ENCODE results near the gene CFAP46.
"Not testable (repeated sequence)": the region's sequence is repeated elsewhere in the genome, so short reads cannot be mapped to it uniquely, and the experiment has no call there.

Gene CFAP46

DNA sequence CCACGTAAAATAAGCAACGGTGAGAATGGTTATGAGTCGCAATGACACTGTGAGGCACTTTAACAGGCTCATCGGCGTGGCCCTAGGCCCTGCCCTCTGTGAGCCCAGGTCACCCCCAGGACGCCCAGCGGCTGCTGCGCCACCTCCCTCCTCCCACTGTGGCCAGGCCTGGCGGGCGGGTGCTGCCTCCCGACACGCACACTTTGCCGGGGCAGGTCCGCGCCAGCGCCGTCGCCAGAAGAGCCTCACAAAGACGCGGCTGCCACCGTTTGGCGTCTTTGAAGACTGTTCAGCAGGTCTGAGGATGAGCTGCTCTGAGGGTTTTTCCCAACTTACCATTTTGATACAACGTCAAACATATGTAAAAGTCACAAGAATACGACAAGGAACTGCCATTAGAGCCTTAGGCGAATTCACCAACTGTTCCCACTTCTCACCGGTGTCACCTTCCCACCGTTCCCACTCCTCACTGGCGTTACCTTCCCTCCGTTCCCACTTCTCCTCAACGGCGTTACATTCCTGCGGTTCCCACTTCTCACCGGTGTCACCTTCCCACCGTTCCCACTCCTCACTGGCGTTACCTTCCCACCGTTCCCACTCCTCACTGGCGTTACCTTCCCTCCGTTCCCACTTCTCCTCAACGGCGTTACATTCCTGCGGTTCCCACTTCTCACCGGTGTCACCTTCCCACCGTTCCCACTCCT lies 22.5 kb upstream of the CFAP46 start:
- in situ Hi-C loops (cut with MboI; ENCODE audit: low pct_unique_long_range_greater_than_20kb, low sequenced_read_pairs); DNase-seq: not testable (repeated sequence)

- no peak for DNase-seq
- in situ Hi-C loops (cut with MboI; ENCODE audit: low pct_unique_long_range_greater_than_20kb, low sequenced_read_pairs): no loop called here
These were observed 21.9 kb upstream of the CFAP46 start for GRCh38 chr10:132964231-132964630.

GRCh38 chr10:132963430-132963960 lies 21.1 kb upstream of the CFAP46 start:
- in situ Hi-C loops (cut with MboI; ENCODE audit: low pct_unique_long_range_greater_than_20kb, low sequenced_read_pairs): no loop called here
- no peak for DNase-seq

GRCh38 chr10:132962623-132963429 lies 20.5 kb upstream of the CFAP46 start:
- in situ Hi-C loops (cut with MboI; ENCODE audit: low pct_unique_long_range_greater_than_20kb, low sequenced_read_pairs): no loop called here

DNA sequence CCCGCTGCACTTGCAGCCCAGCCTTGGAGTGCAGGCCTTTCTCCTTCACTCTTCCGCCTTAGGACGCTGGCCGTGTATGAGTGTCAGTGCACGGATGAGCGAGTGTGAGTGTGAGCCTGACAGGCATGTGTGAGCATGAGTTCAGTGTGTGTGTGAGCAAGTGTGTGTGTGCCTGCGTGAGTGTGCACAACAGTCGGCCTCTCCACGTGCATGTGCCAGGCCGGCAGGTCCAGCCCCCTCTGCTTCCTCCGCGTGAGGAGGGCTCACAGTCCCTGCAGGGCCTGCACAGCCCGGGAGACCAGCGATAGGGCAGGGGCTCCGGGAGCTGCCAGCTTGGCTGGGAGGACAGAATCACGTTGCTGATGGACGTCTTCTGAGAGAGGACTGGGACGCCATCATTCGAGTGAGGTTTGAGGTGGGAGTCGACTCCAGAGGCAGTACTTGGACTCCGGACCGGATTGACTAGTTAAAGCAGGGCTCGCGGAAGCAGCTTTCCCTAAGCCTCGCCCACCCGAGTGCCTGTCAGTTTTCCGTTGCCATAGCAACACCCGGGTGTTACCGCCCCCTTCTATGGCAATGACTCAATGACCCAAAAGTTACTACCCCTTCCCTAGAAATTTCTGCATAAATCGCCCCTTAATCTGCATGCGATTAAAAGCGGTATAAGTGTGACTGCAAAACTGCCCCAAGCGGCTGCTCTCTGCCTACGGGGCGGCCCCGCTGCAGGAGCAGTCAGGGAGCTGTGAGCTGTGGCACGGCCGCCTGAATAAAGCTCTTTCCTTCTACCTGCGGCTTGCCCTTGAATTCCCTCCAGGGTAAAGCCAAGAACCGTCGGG lies 19.6 kb upstream of the CFAP46 start:
- peak; percentile 24 for DNase-seq
- in situ Hi-C loops (cut with MboI; ENCODE audit: low pct_unique_long_range_greater_than_20kb, low sequenced_read_pairs): no loop called here

More at GRCh38 chr10:132962623-132963429, 20.5 kb upstream of the CFAP46 start:
- DNase-seq: no peak

DNA sequence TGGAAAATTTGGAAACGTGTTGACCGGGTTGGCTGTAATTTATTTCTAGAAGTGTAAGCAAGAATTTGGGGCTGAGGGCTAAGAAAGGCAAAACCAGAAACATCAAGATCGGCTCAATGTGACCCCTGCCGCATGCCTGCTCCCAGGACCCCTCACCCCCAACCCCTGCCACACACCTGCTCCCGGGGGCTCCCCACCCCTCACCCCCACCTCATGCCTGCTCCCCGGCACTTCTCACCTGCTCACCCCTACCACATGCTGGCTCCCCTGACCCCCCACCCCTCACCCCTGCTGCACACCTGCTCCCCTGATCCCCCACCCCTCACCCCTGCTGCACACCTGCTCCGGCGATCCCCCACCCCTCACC lies 19.0 kb upstream of the CFAP46 start:
- in situ Hi-C loops (cut with MboI; ENCODE audit: low pct_unique_long_range_greater_than_20kb, low sequenced_read_pairs): no loop called here
- no peak for DNase-seq

DNA sequence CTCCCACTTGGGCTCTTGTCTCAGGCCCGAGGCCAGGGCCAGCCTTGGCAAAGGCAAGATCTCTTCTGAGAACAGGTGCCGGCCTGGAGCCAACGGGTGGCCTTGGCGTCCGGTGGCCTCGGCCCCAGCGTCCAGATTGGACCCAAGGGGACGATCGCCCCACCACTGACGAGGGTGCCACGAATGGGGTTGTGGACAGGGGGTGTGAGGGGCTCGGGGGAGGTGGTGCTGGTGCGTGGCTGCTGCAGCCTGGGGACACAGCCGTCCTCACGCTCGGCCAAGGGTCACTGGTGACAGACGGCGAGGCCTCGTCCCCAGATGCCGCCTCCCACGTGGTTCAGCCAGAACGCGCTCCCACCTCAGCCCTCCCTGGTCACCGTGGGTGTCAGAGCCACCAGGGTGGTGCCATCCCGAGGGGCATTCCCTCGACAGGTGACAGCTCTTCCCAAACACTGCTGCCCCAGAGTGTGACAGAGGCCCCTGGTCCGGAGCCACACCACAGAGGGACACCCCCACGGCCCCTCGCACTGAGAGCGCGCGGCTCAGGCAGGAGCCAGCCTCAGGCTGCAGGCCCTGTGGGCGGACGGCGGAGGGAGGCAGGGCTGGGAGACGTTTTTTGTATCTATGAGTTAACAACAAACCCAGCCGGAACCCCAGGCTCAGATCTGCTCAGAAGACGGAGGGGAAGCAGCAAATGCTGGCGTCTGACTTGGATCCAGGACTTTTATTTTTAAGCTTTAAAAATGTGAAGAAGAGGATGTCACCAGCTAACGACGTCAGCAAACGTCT lies 18.5 kb upstream of the CFAP46 start:
- no peak for DNase-seq
- in situ Hi-C loops (cut with MboI; ENCODE audit: low pct_unique_long_range_greater_than_20kb, low sequenced_read_pairs): no loop called here

DNA sequence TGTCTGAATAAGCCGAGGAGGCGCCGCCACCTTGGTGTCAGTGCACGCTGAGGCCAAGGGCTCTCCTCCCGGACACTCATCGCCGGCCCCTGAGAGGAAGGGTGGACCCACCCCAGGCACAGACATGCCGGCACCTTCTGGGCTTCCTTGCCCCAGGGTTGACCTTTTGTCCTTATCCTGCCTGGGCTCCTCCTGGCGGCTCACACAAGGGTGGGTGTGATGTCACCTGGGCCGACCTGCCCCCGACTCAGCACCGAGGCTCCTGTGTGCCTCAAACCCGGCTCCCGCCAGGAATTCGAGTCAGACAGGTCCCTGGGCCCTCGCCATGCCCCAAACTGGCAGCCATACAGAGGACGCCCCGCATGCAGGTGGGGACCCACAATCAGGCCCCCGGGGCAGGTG lies 17.7 kb upstream of the CFAP46 start:
- in situ Hi-C loops (cut with MboI; ENCODE audit: low pct_unique_long_range_greater_than_20kb, low sequenced_read_pairs): no loop called here
- no peak for DNase-seq

GRCh38 chr10:132959559-132959961 lies 17.2 kb upstream of the CFAP46 start:
- in situ Hi-C loops (cut with MboI; ENCODE audit: low pct_unique_long_range_greater_than_20kb, low sequenced_read_pairs): no loop called here
- DNase-seq: no peak

DNA sequence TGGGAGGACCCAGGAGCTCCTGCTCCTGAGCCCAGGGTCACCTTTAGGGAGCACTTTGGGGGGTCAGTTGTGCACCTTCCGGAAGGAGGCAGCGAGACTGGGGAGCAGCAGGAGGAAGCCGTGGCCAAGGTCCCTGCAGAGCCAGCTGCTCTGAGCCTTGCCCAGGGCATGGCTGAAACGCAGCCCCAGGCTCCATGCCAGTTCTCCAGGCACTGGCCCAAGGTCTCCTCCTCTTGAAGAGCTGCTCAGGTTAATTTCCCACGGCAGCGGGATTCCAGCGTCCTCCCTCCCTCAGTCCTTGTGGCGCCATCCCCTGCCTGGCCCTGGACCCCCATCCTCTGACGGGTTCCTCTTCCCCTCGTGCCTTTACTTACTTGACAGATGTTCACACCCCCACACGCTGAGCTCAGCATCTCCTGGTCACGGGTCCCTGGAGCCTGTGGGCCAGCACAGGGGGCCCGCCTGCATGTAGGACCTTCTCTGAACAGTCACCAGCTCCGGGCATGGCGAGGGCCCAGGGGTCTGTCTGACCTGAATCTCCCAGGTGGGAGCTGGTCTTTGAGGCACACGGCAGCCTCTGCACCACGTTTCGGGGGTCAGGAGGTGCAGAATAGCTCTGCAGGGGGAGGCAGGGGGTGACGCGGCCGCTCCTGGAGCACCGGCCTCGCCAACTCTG lies 16.7 kb upstream of the CFAP46 start:
- in situ Hi-C loops (cut with MboI; ENCODE audit: low pct_unique_long_range_greater_than_20kb, low sequenced_read_pairs): no loop called here
- DNase-seq: no peak

GRCh38 chr10:132957981-132958882 lies 15.9 kb upstream of the CFAP46 start:
- in situ Hi-C loops (cut with MboI; ENCODE audit: low pct_unique_long_range_greater_than_20kb, low sequenced_read_pairs): no loop called here
- no peak for DNase-seq

GRCh38 chr10:132957131-132957530 lies 14.8 kb upstream of the CFAP46 start:
- in situ Hi-C loops (cut with MboI; ENCODE audit: low pct_unique_long_range_greater_than_20kb, low sequenced_read_pairs): no loop called here
- DNase-seq: no peak

- DNase-seq; in situ Hi-C loops (cut with MboI; ENCODE audit: low pct_unique_long_range_greater_than_20kb, low sequenced_read_pairs): not testable (repeated sequence)
These were observed 13.9 kb upstream of the CFAP46 start for GRCh38 chr10:132956259-132956658.

DNA sequence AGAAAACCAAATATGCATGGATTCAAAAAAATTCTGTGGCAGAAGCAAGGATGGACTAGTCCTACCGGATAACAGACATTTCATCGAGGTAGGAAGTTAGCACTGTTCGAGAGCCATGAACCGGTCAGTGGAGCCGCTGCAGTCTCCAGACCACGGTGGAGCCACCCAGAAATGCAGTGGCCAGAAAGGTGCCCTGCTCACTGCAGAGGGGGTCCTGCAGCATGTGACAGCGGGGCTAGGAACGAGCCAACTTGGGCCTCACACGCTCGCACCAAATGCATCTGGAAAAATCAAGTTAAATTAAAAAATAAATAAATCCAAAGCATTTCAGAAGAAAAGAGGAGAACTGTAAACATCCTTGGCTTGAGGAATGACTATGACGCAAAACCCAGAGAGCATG lies 13.1 kb upstream of the CFAP46 start:
- in situ Hi-C loops (cut with MboI; ENCODE audit: low pct_unique_long_range_greater_than_20kb, low sequenced_read_pairs): no loop called here
- DNase-seq: no peak

GRCh38 chr10:132953428-132953827 lies 11.1 kb upstream of the CFAP46 start:
- in situ Hi-C loops (cut with MboI; ENCODE audit: low pct_unique_long_range_greater_than_20kb, low sequenced_read_pairs): no loop called here
- no peak for DNase-seq

GRCh38 chr10:132951926-132952325 lies 9.6 kb upstream of the CFAP46 start:
- no peak for DNase-seq
- in situ Hi-C loops (cut with MboI; ENCODE audit: low pct_unique_long_range_greater_than_20kb, low sequenced_read_pairs): no loop called here

- in situ Hi-C loops (cut with MboI; ENCODE audit: low pct_unique_long_range_greater_than_20kb, low sequenced_read_pairs): no loop called here
These were observed 6.0 kb upstream of the CFAP46 start for GRCh38 chr10:132948351-132948750.

More at GRCh38 chr10:132948351-132948750, 6.0 kb upstream of the CFAP46 start:
- DNase-seq: no peak

Measured in KBM-7 (cell line).